Stimulated activated effector memory CD8-positive, alpha-beta T cell treated with anti-CD3 and anti-CD28 coated beads, Interleukin-12 subunit alpha, Interleukin-12 subunit beta, amount 100 ng/mL, for 72 hours (primary cell): ENCODE data around the gene EML6.
A peak's percentile ranks its signal among the peaks of the same experiment; 100 is the strongest.

Experiments
- ATAC-seq: fragments of 150-1000 bp; cut with Tn5 transposase; 2 replicates; pipeline ENCODE4 v1.10.0; 2021
- DNase-seq, 2 donors: peaks; one replicate each; pipeline ENCODE4 v3.0.0; 2021 to 2022; ENCODE audit warnings: low spot score in 2 of 2
- H3K27ac Mint-ChIP-seq: one replicate; pipeline ENCODE4 v1.8.0; 2022; ENCODE audit warnings: mild to moderate bottlenecking, mixed read lengths
- H3K36me3 Mint-ChIP-seq: one replicate; pipeline ENCODE4 v1.8.0; 2022; ENCODE audit warnings: mild to moderate bottlenecking, mixed read lengths
- H3K4me1 Mint-ChIP-seq: one replicate; pipeline ENCODE4 v1.8.0; 2022; ENCODE audit warnings: mixed read lengths
- H3K4me3 Mint-ChIP-seq: one replicate; pipeline ENCODE4 v1.8.0; 2022; ENCODE audit warnings: mild to moderate bottlenecking, mixed read lengths
- H3K9me3 Mint-ChIP-seq: one replicate; pipeline ENCODE4 v1.8.0; 2022; ENCODE audit warnings: mixed read lengths

The EML6 gene

DNA sequence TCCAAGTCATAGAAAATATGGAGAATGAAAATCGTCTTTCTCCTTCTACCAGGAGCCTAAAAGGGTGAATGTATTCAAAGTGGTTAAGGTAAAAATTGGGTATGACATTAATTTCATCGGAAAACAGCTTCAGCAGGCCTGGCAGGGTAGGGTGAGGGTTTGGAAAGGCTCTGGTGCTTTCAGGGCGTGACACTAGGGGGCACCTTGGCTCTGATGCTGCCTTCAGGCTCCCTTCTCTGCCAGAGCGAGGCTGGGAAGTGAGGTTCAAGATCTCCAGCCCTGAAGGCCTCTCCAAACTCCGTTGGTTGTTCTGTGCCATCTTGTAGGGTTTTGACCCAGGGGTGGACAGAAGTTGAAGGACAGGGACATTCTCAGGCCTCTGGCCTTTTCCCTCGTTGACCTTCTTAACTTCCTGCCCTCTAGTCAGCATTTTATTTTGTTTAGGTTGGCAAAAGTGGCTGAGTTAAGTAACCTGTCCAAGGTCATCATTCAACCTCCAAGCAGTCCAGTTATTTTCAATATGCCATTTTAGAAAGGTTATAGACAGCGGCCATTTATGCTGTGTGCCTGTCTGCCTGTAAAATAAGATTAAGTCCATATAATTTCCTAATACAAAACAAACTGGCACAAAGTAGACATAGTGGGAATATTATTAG is 40.3 kb downstream of the EML6 start:
- no peak overlapping the region for H3K4me3 Mint-ChIP-seq
- no peaks in the 10 kb centered on the region for H3K9me3 Mint-ChIP-seq
- H3K27ac Mint-ChIP-seq = no peak overlapping the region
- H3K4me1 Mint-ChIP-seq = peaks cover 10% of the 10 kb centered on the region
- H3K36me3 Mint-ChIP-seq = no peaks in the 10 kb centered on the region
- ATAC-seq = peak; percentile 59
- no peak for DNase-seq

DNA sequence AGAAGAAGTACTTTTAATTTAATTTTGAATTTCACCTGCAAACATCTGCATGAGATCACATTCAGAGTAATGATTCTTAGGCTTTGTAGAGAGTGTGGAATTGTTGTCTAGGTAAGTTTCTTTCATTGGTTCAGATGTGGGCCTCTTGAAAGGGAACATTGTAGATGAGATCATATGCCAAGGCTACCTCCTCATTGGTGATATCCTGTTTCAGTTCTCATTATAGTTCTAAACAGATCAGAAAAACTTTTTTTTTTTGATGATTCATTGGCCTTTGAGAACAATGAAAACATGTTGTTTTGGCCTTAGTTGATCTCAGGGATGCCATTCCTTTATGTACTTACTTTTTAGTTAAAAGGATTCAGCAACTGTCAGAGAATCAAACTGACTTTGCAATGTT is 44.5 kb downstream of the EML6 start:
- H3K27ac Mint-ChIP-seq = no peak overlapping the region
- ATAC-seq (peak; percentile 97), DNase-seq (no peak)
- no peaks in the 10 kb centered on the region for H3K9me3 Mint-ChIP-seq
- H3K4me1 Mint-ChIP-seq = peaks cover 10% of the 10 kb centered on the region
- H3K4me3 Mint-ChIP-seq = no peak overlapping the region
- H3K36me3 Mint-ChIP-seq = no peaks in the 10 kb centered on the region

DNA sequence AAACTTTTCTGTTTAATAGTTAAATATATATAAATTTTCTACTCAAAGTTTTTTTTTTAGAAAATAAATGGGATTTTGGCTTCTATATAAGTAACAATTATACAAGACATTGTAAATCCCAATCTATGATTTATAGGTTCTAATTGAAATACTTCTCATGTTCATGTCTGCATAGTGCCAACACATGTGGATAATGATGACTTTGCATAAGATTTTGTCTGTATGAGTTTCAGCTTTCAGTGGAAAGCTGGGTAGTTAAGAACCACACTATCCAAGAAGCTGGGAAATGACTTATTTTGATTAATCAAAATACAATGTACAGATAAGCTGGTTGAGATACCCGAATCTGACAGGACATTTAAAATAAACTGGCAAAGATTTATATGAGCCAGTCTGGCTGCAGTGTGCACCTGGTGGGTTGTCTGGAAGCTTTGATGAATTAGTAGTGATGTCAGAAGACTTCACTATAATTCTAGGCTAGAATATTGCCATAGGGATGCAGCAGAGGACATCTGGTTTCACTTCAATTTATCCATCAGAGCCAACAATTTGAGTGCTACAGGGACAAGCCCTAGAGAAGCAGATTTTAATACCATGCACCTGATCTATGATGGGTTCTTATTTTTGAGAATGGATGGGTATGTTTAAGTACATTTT is 45.4 kb downstream of the EML6 start:
- no peaks in the 10 kb centered on the region for H3K9me3 Mint-ChIP-seq
- no peak for DNase-seq

DNA sequence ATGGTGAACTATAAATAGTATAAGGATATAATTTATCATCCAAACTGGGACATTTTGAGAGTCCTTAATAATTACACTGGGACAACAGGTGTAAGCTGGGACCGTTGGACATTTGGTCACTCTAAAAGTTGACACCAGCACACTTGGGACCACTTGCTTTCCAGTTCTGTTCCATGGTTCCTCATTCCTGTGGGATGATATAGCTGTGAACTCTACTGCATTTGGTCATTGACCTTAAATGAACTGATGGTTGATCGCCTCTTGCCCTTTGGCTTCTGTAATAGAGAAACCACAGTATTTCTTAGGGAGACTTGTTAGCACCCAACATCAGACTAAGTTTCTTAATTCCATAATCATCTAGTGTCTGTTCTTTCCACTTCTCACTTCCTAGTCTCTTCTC is 46.7 kb downstream of the EML6 start:
- H3K4me3 Mint-ChIP-seq = no peak overlapping the region
- no peak for ATAC-seq
- H3K4me1 Mint-ChIP-seq = peaks cover 10% of the 10 kb centered on the region
- H3K9me3 Mint-ChIP-seq = peaks cover 2% of the 10 kb centered on the region
- DNase-seq = no peak
- H3K36me3 Mint-ChIP-seq = no peaks in the 10 kb centered on the region
- no peak overlapping the region for H3K27ac Mint-ChIP-seq

More for the DNA sequence above, 45.4 kb downstream of the EML6 start:
- Mint-ChIP-seq H3K27ac (no peak overlapping the region), H3K4me1 (peaks cover 10% of the 10 kb centered on the region), H3K4me3 (no peak overlapping the region), H3K36me3 (no peaks in the 10 kb centered on the region)
- ATAC-seq = no peak

DNA sequence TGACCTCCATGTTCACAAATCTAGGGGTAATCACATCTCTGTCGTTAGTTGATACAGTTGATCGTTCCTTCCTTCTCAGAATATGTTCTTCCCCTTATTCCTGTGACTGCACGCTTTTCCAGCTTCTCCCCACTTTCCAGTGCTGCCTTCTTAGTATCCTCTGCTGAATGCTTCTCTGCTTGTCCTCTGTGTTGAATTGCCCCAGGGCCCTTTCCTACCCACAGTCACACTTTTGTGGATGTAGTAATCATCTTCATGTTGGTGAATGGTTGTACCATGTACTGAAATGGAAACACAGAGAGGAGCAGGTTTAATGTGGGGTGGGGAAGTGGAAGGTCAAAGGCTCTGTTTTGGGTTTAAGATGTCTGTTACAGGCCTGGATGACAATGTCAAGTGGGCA is 47.2 kb downstream of the EML6 start:
- no peak for DNase-seq
- no peak overlapping the region for H3K27ac Mint-ChIP-seq

DNA sequence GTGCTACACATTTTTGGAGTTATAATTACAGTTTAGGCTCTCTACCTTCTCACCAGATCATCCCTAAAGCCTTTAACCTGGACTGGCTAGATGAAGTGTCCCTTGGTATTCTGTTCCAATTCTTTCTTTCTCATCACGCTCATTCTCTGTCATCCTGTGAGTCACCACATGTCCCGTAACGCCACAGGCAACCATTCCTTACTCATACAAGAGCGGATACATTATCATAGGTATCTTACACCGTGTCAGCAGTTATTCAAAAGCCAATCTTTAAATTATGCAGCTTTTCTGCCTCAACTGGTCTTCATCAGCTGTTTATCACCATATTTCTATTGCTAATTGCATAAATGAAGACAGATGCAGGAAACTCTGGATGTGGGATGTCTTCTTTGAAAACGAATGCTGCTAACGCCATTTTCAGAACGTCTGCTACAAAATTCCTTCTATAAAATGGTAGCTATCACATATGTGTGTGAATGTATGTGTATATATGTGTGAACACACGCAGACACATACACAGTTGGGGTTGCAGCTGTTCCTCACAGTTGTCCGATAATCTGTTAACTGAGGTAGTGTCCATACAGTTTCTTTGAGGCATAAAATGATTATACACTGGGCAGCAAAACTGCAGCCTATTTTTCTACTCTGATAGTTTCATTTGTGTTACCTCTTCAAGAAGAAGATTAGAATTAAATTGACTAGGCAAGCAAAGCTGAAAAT is 47.9 kb downstream of the EML6 start:
- ATAC-seq (no peak), DNase-seq (no peak)
- no peak overlapping the region for H3K4me3 Mint-ChIP-seq
- H3K4me1 Mint-ChIP-seq = peaks cover 10% of the 10 kb centered on the region
- H3K36me3 Mint-ChIP-seq = no peaks in the 10 kb centered on the region
- no peak overlapping the region for H3K27ac Mint-ChIP-seq
- peaks cover 9% of the 10 kb centered on the region for H3K9me3 Mint-ChIP-seq

More for the DNA sequence above, 47.2 kb downstream of the EML6 start:
- no peaks in the 10 kb centered on the region for H3K36me3 Mint-ChIP-seq
- no peak overlapping the region for H3K4me3 Mint-ChIP-seq
- peaks cover 5% of the 10 kb centered on the region for H3K9me3 Mint-ChIP-seq
- ATAC-seq = no peak
- H3K4me1 Mint-ChIP-seq = peaks cover 10% of the 10 kb centered on the region

DNA sequence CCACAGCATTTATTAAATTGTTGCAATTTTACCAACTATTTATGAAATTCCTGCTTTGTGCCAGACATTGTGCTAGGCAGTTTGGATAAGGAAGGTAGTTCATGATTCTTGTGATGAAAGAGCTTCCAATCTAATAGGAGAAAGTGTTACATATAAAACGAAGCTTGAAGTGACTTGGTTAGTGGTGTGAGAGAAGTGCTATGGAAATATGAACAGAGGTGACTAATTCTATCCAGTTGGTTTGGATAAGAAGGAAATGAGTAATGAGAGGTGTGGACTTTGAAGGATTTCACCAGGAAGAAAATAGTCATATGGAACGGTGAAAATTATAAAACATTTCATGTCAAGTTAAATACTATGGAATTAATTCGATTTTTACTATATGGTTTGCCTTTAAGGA is 48.6 kb downstream of the EML6 start:
- Mint-ChIP-seq H3K4me1 (peaks cover 10% of the 10 kb centered on the region), H3K27ac (no peak overlapping the region), H3K4me3 (no peak overlapping the region), H3K36me3 (no peaks in the 10 kb centered on the region), H3K9me3 (peaks cover 9% of the 10 kb centered on the region)
- DNase-seq (no peak), ATAC-seq (no peak)

DNA sequence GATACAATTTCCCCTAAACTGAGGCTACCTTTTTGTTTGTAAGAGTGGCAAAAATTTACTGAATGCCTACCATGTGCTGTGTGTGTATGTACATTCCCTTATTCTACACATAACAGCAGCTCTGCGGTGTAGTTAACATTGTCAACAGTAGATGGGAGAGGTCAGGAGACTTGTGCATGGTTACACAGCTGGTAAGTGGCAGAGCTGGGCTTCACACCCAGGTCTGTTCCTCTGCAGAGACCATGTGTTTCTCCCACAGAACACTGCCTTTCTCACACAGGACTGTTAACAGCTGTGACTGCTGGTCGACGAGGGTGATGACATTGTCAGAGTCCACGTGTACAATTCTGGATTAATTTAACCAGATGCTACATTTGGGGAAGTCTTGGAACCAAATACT is 49.1 kb downstream of the EML6 start:
- Mint-ChIP-seq H3K27ac (no peak overlapping the region), H3K4me1 (peaks cover 8% of the 10 kb centered on the region), H3K4me3 (no peak overlapping the region), H3K36me3 (no peaks in the 10 kb centered on the region), H3K9me3 (peaks cover 9% of the 10 kb centered on the region)
- ATAC-seq = no peak
- DNase-seq = no peak

DNA sequence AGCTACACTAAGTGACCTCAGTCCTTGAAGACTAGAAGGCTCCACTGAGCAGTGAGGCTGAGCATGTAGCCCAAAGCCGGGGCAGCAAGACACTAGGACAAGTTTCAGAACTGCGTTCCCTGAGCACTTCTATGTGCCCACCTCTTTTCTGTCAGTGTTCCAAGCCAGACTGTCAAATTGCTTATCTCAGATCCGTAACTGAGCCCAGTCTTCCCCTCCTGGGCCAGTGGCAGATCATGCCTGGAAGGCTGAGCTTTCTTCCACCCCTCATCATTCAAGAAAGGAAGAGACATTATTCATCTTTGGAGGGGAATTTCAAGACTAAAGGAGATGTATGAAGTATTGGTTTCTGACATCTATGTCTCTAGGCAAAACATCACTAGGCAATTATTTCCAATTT is 49.8 kb downstream of the EML6 start:
- Mint-ChIP-seq H3K27ac (no peak overlapping the region), H3K4me1 (peaks cover under 1% of the 10 kb centered on the region), H3K4me3 (no peak overlapping the region), H3K9me3 (peaks cover 9% of the 10 kb centered on the region), H3K36me3 (no peaks in the 10 kb centered on the region)
- no peak for DNase-seq
- no peak for ATAC-seq

DNA sequence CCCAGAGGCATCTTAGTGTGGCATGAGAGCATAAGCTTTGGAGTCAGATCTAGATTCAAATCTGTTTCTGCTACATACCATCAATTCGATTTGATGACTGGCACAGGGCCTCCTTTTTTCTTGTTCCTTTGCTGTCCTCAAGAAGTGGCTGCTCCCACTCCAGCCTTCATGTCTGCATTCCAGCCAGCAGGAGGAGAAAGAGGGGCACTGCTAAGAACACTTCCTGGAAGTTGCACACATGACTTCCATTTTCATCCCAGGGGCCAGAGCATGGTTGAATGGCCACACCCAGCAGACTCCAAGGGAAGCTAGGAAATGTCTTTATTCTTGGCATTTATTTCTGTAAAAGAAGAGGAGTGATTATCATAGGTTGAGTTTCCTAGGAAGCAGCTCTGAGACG is 50.4 kb downstream of the EML6 start:
- no peak overlapping the region for H3K27ac Mint-ChIP-seq
- no peak for DNase-seq

DNA sequence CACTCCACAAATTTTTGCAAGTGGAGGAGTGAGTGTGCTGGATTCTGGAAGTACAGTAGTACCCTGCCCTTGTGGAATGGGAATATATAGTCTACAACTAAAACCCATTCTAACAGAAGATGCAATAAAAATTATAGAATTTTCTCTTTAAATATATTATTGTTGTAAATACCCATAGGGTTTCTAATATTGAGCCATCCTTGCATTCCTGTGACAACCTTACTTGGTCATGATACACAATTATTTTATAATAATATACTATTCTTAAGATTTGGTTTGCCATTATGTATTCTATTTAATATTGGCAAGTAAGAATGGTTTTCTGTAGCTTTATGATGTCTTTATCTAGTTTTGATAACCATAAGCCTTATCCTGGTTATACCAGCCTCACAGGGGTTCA is 52.2 kb downstream of the EML6 start:
- no peaks in the 10 kb centered on the region for H3K36me3 Mint-ChIP-seq
- peaks cover 9% of the 10 kb centered on the region for H3K9me3 Mint-ChIP-seq
- H3K4me1 Mint-ChIP-seq = no peaks in the 10 kb centered on the region
- no peak overlapping the region for H3K4me3 Mint-ChIP-seq
- no peak for DNase-seq
- no peak for ATAC-seq
- H3K27ac Mint-ChIP-seq = no peak overlapping the region

More for the DNA sequence above, 50.4 kb downstream of the EML6 start:
- Mint-ChIP-seq H3K36me3 (no peaks in the 10 kb centered on the region), H3K4me3 (no peak overlapping the region), H3K4me1 (no peaks in the 10 kb centered on the region), H3K9me3 (peaks cover 9% of the 10 kb centered on the region)
- no peak for ATAC-seq

DNA sequence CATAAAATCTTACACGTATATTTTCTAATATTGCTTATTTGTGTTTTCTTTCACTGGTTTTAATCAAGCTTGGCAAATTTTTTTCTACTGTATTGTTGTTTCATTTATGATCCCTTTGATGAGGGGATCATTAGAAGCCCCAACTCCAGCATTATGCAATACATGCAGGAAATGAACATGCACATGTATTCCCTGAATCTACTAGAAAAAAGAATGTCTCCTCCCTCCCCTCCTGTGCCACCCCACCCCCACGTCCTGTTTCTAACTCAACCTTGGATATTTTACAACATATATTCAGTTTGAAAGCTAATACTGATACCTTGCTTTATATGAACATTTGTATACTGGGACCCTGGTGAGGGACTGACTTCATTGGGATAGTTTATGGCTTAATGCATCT is 53.0 kb downstream of the EML6 start:
- no peak for DNase-seq
- ATAC-seq = no peak
- Mint-ChIP-seq H3K4me3 (no peak overlapping the region), H3K36me3 (no peaks in the 10 kb centered on the region), H3K4me1 (no peaks in the 10 kb centered on the region), H3K9me3 (peaks cover 9% of the 10 kb centered on the region), H3K27ac (no peak overlapping the region)

DNA sequence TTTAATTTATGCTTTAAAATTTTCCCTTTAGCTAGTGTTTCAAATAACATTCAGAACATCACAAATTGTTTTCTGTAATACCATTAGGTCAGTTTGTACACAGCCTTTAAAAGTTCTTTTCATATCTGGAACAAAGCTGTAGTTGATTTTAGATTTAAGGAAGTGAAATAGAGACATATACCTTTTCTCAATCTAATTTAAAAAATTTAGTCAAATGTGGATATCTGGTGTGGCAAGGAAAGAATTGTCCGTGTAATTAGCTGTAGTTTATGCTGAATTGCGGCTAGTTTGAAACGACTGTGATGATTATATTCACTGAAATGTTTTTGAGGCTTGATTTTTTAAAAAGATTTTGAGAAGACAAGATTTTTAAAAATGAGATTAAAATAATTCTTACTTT is 59.9 kb downstream of the EML6 start:
- no peaks in the 10 kb centered on the region for H3K9me3 Mint-ChIP-seq
- DNase-seq = no peak
- H3K4me3 Mint-ChIP-seq = no peak overlapping the region
- H3K4me1 Mint-ChIP-seq = no peaks in the 10 kb centered on the region
- ATAC-seq = no peak
- no peaks in the 10 kb centered on the region for H3K36me3 Mint-ChIP-seq
- H3K27ac Mint-ChIP-seq = no peak overlapping the region

DNA sequence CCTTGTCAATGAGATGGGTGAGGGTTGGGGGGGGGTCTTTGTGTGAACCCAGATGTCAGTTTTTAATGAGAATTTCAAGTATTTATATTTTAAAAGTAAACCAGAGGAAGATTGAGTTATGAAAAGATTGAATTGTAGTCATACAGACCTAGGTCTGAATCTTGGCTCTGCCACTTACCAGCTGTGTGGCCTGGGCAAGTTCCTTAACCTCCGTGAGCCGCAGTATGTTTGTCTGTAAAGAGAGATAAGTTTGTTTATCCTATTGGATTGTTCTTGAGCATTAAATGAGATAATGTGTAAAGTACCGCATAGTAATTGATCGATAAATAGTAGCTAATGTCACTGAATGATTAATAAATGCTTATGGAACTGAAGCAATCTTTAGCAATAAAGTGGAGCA is 63.8 kb downstream of the EML6 start:
- no peak overlapping the region for H3K27ac Mint-ChIP-seq
- H3K4me3 Mint-ChIP-seq = no peak overlapping the region
- H3K36me3 Mint-ChIP-seq = no peaks in the 10 kb centered on the region
- no peak for ATAC-seq
- DNase-seq = no peak
- H3K4me1 Mint-ChIP-seq = no peaks in the 10 kb centered on the region
- no peaks in the 10 kb centered on the region for H3K9me3 Mint-ChIP-seq

DNA sequence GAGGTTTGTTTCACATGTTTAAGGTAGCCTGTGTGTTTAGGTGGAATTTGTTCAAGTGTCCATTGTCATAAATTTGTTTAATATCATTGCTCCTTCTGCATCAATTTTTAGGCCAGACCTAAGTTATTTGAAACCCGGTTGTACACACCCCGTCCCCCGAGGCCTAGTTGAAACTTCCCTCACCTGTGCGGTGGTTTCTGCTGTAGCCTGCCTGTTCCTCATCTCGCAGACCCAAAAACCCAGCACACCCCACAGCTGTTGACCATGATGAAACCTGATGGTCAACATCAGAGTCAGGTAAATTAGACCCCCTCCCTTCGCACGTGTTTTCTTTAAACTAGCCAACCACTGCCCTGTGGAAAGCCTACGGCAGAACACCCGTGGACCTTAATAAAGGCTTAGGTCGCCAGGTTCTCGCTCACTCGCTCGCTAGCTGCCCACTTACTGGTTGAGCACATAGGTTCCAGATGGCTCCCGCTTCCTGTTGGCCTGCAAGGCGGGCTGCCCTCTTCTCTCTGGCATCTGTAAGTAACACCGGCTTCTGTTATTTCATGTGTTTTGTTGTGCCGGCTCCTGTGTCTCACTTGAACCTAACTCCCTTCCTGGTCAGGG is 64.4 kb downstream of the EML6 start:
- ATAC-seq = no peak
- no peak for DNase-seq
- Mint-ChIP-seq H3K4me3 (no peak overlapping the region), H3K4me1 (no peaks in the 10 kb centered on the region), H3K36me3 (no peaks in the 10 kb centered on the region), H3K9me3 (no peaks in the 10 kb centered on the region), H3K27ac (no peak overlapping the region)

DNA sequence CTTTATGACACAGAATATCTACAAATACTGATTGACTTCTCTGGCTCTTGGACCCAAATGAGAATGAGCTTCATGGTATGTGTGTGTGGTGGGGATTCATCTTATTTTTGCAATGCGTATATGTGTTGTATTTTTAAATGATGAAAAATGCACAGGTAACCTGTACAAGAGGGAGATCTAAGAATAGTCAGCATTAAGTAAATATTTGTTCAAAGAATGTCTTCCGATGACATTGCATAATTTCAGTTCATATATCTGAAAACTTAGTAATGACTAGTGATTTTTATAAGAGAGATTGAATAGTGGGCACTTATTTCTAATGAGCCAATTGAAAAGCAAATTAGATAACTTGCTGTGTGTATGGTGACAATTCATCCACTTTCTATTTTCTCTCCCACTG is 66.4 kb downstream of the EML6 start:
- ATAC-seq = no peak

More for the DNA sequence above, 66.4 kb downstream of the EML6 start:
- no peak for DNase-seq
- H3K4me3 Mint-ChIP-seq = no peak overlapping the region
- no peaks in the 10 kb centered on the region for H3K4me1 Mint-ChIP-seq
- no peaks in the 10 kb centered on the region for H3K9me3 Mint-ChIP-seq
- H3K27ac Mint-ChIP-seq = no peak overlapping the region
- H3K36me3 Mint-ChIP-seq = no peaks in the 10 kb centered on the region
